ENCODE results near the gene KATNAL1. TPM values are rescaled to one million over a fixed set of nuclear protein-coding genes. Genes with fewer than 3 reads are reported as not detected.
"Not testable (repeated sequence)": the region's sequence is repeated elsewhere in the genome, so short reads cannot be mapped to it uniquely, and the experiment has no call there.

Gene KATNAL1
- total RNA-seq, 1 experiment from 2014 or later = 5.1 TPM

GRCh38 chr13:30175166-30175565, 132.2 kb downstream of the KATNAL1 start:
- H3K4me1 Mint-ChIP-seq (ENCODE audit: low read depth, unreplicated experiment) = no peaks in the 10 kb centered on the region
- H3K4me3 Mint-ChIP-seq (ENCODE audit: low read depth, unreplicated experiment) = no peak overlapping the region
- TF ChIP-seq CTCF (IDR thresholded peaks at IDR 0.05; ENCODE audit: unreplicated experiment) = no peak
- no peaks in the 10 kb centered on the region for H3K27me3 Mint-ChIP-seq (ENCODE audit: unreplicated experiment)
- no peaks in the 10 kb centered on the region for H3K9me3 Mint-ChIP-seq (ENCODE audit: low read depth, unreplicated experiment)
- H3K36me3 Mint-ChIP-seq (ENCODE audit: insufficient read depth, unreplicated experiment) = no peaks in the 10 kb centered on the region
- no peak for DNase-seq
- intact Hi-C loops (cut with micrococcal nuclease; ENCODE audit: unreplicated experiment) = no loop called here
- CTCF ChIA-PET = no interaction called here
- no peak overlapping the region for H3K27ac Mint-ChIP-seq (ENCODE audit: unreplicated experiment)
- BruUV-seq (replicated peaks) = no TSS peak

GRCh38 chr13:30174250-30174649, 133.1 kb downstream of the KATNAL1 start:
- CTCF ChIA-PET; BruUV-seq (replicated peaks): not testable (repeated sequence)

GRCh38 chr13:30173303-30173610, 134.1 kb downstream of the KATNAL1 start:
- intact Hi-C loops (cut with micrococcal nuclease; ENCODE audit: unreplicated experiment) = no loop called here
- TF ChIP-seq CTCF (IDR thresholded peaks at IDR 0.05; ENCODE audit: unreplicated experiment) = no peak
- H3K36me3 Mint-ChIP-seq (ENCODE audit: insufficient read depth, unreplicated experiment) = no peaks in the 10 kb centered on the region
- H3K4me3 Mint-ChIP-seq (ENCODE audit: low read depth, unreplicated experiment) = no peak overlapping the region
- DNase-seq = no peak
- no peaks in the 10 kb centered on the region for H3K9me3 Mint-ChIP-seq (ENCODE audit: low read depth, unreplicated experiment)
- H3K27me3 Mint-ChIP-seq (ENCODE audit: unreplicated experiment) = no peaks in the 10 kb centered on the region
- CTCF ChIA-PET = no interaction called here
- H3K4me1 Mint-ChIP-seq (ENCODE audit: low read depth, unreplicated experiment) = no peaks in the 10 kb centered on the region
- BruUV-seq (replicated peaks) = no TSS peak
- H3K27ac Mint-ChIP-seq (ENCODE audit: unreplicated experiment) = no peak overlapping the region

More at GRCh38 chr13:30174250-30174649, 133.1 kb downstream of the KATNAL1 start:
- H3K9me3 Mint-ChIP-seq (ENCODE audit: low read depth, unreplicated experiment); H3K4me3 Mint-ChIP-seq (ENCODE audit: low read depth, unreplicated experiment); intact Hi-C loops (cut with micrococcal nuclease; ENCODE audit: unreplicated experiment); H3K4me1 Mint-ChIP-seq (ENCODE audit: low read depth, unreplicated experiment); H3K36me3 Mint-ChIP-seq (ENCODE audit: insufficient read depth, unreplicated experiment); H3K27ac Mint-ChIP-seq (ENCODE audit: unreplicated experiment); H3K27me3 Mint-ChIP-seq (ENCODE audit: unreplicated experiment); DNase-seq: not testable (repeated sequence)

- no peaks in the 10 kb centered on the region for H3K4me1 Mint-ChIP-seq (ENCODE audit: low read depth, unreplicated experiment)
- no peaks in the 10 kb centered on the region for H3K27me3 Mint-ChIP-seq (ENCODE audit: unreplicated experiment)
- BruUV-seq (replicated peaks) = no TSS peak
- CTCF ChIA-PET = interaction anchor here (0.5 kb wide), 1 partner anchor 920 kb away, joined by 5 read pairs; no protein-coding TSS in a partner anchor
- no peak for TF ChIP-seq CTCF (IDR thresholded peaks at IDR 0.05; ENCODE audit: unreplicated experiment)
- DNase-seq = no peak
- intact Hi-C loops (cut with micrococcal nuclease; ENCODE audit: unreplicated experiment) = no loop called here
- no peak overlapping the region for H3K4me3 Mint-ChIP-seq (ENCODE audit: low read depth, unreplicated experiment)
- no peaks in the 10 kb centered on the region for H3K36me3 Mint-ChIP-seq (ENCODE audit: insufficient read depth, unreplicated experiment)
- no peak overlapping the region for H3K27ac Mint-ChIP-seq (ENCODE audit: unreplicated experiment)
- H3K9me3 Mint-ChIP-seq (ENCODE audit: low read depth, unreplicated experiment) = no peaks in the 10 kb centered on the region
Measured at GRCh38 chr13:30172593-30173302, 134.6 kb downstream of the KATNAL1 start.

- intact Hi-C loops (cut with micrococcal nuclease; ENCODE audit: unreplicated experiment) = no loop called here
- BruUV-seq (replicated peaks) = no TSS peak
- Mint-ChIP-seq H3K4me1 (ENCODE audit: low read depth, unreplicated experiment) (no peaks in the 10 kb centered on the region), H3K36me3 (ENCODE audit: insufficient read depth, unreplicated experiment) (no peaks in the 10 kb centered on the region), H3K4me3 (ENCODE audit: low read depth, unreplicated experiment) (no peak overlapping the region), H3K27me3 (ENCODE audit: unreplicated experiment) (peaks cover 18% of the 10 kb centered on the region), H3K9me3 (ENCODE audit: low read depth, unreplicated experiment) (no peaks in the 10 kb centered on the region), H3K27ac (ENCODE audit: unreplicated experiment) (no peak overlapping the region)
- TF ChIP-seq CTCF (IDR thresholded peaks at IDR 0.05; ENCODE audit: unreplicated experiment) = no peak
- no peak for DNase-seq
- CTCF ChIA-PET = no interaction called here
Measured at GRCh38 chr13:30170569-30170968, 136.8 kb downstream of the KATNAL1 start.
